K562 (cell line): ENCODE data around the gene RPS10. TPM values are rescaled to one million over a fixed set of nuclear protein-coding genes. Genes with fewer than 3 reads are reported as not detected.
A peak's percentile ranks its signal among the peaks of the same experiment; 100 is the strongest.

Experiments
- ADNP ChIP-seq: fragments of 200-800 bp; sonication (Bioruptor generic); IDR thresholded peaks from 2 replicates; pipeline ENCODE4 v1.6.1; 2016; ENCODE audit warnings: missing genetic modification characterization, missing compliant biosample characterization
- ARID2 ChIP-seq: fragments of 450-650 bp; IDR thresholded peaks from 2 replicates; pipeline ENCODE4 v1.6.1; 2017; ENCODE audit warnings: antibody characterized with exemption, mild to moderate bottlenecking
- CTCF ChIP-seq, 3 experiments: IDR thresholded peaks in 2 of 3; conservative IDR thresholded peaks in 1 of 3; 2 replicates each; pipeline ENCODE4 v1.5.1; 2011 to 2012; ENCODE audit warnings: low read length in 3 of 3, mild to moderate bottlenecking in 3 of 3, control low read depth in 2 of 3, improper control_type of control experiment in 1 of 3, inconsistent platforms in 1 of 3, low read depth in 1 of 3, mixed read lengths in 1 of 3, moderate library complexity in 1 of 3; ENCODE audit not compliant: insufficient read depth in 2 of 3
- ERF ChIP-seq: fragments of 450-650 bp; formaldehyde crosslinking; IDR thresholded peaks from 2 replicates; pipeline ENCODE4 v1.4.0; 2020; ENCODE audit warnings: mild to moderate bottlenecking, mixed read lengths
- FOXJ2 ChIP-seq: fragments of 200-800 bp; sonication (Bioruptor generic); IDR thresholded peaks from 2 replicates; pipeline ENCODE4 v1.6.1; 2016; ENCODE audit warnings: missing genetic modification characterization, missing compliant biosample characterization
- HDAC1 ChIP-seq, 2 experiments: fragments of 450-650 bp; IDR thresholded peaks; 2 replicates each; pipeline ENCODE4 v1.6.1; 2016 to 2017; ENCODE audit warnings: inconsistent platforms in 1 of 2, mild to moderate bottlenecking in 1 of 2, moderate library complexity in 1 of 2
- KDM1A ChIP-seq, 2 experiments: fragments of 450-650 bp; IDR thresholded peaks; 2 replicates each; pipeline ENCODE4 v1.6.1; 2016; ENCODE audit warnings: mild to moderate bottlenecking in 2 of 2
- KLF16 ChIP-seq: IDR thresholded peaks from 2 replicates; pipeline ENCODE4 v1.6.1; 2016; ENCODE audit warnings: antibody characterized with exemption
- MAFG ChIP-seq: fragments of 450-650 bp; conservative IDR thresholded peaks from 2 replicates; pipeline ENCODE4 v1.6.1; 2016; ENCODE audit warnings: missing genetic modification characterization, missing compliant biosample characterization
- MTA3 ChIP-seq: fragments of 450-650 bp; formaldehyde crosslinking; IDR thresholded peaks from 2 replicates; pipeline ENCODE4 v1.6.1; 2017; ENCODE audit warnings: mild to moderate bottlenecking, borderline replicate concordance
- NBN ChIP-seq: fragments of 450-650 bp; IDR thresholded peaks from 2 replicates; pipeline ENCODE4 v1.6.1; 2016; ENCODE audit warnings: low read depth, mild to moderate bottlenecking
- POLR3G ChIP-seq: IDR thresholded peaks from 2 replicates; pipeline ENCODE4 v1.6.1; 2011; ENCODE audit not compliant: insufficient read length, insufficient replicate concordance; ENCODE audit errors: extremely low read depth
- PPARD ChIP-seq: fragments of 250-450 bp; sonication (Bioruptor Pico); IDR thresholded peaks from 2 replicates; pipeline ENCODE4 v1.8.0; 2022; ENCODE audit warnings: inconsistent platforms, mild to moderate bottlenecking, moderate library complexity
- RBM25 ChIP-seq: fragments of 200-400 bp; formaldehyde crosslinking; IDR thresholded peaks from 2 replicates; pipeline ENCODE4 v1.6.1; 2018; ENCODE audit warnings: low read length, low read depth, moderate library complexity; ENCODE audit not compliant: severe bottlenecking
- REST ChIP-seq, 2 experiments: fragments of 450-650 bp; formaldehyde crosslinking in 1 of 2; IDR thresholded peaks; 2 replicates each; pipeline versions ENCODE4 v1.4.0 to v1.6.1; 2014 to 2020; ENCODE audit warnings: mild to moderate bottlenecking in 2 of 2, borderline replicate concordance in 1 of 2, low read depth in 1 of 2
- SRF ChIP-seq, 2 experiments: fragments of 250-450, 450-650 bp in 1 of 2; sonication (Bioruptor Pico) in 1 of 2; sonication (generic) in 1 of 2; formaldehyde crosslinking; IDR thresholded peaks; 2 replicates each; pipeline versions ENCODE4 v1.5.0 to v1.5.1; 2020 to 2022; ENCODE audit warnings: mild to moderate bottlenecking in 1 of 2, missing genetic modification reagents in 1 of 2
- STAG1 ChIP-seq: sonication (generic); formaldehyde crosslinking; IDR thresholded peaks from 2 replicates; pipeline ENCODE4 v1.5.0; 2020; ENCODE audit warnings: missing genetic modification reagents, borderline replicate concordance
- TRIM28 ChIP-seq: fragments of 450-650 bp; IDR thresholded peaks from 2 replicates; pipeline ENCODE4 v1.6.1; 2017
- polyA plus RNA-seq, 8 experiments: library from polyadenylated mRNA; depleted of rRNA in 4 of 8; stranded (reverse) in 5 of 8; unstranded in 3 of 8; fragments of >200 nt; fragmentation: Nextera tagmentation in 2 of 8; fragmentation: Illumina TruSeq in 1 of 8; extraction: Ambion mirVana in 2 of 8; extraction: Trizol in 1 of 8; gene quantifications; 2 replicates each; pipeline versions ENCODE4 v1.2.1 to v1.2.3, GENCODE V29; 2011 to 2014; ENCODE audit warnings: inconsistent platforms in 1 of 8, missing spikeins in 1 of 8
- total RNA-seq, 7 experiments: library from RNA; depleted of rRNA in 6 of 7; stranded (reverse); fragments of >200 nt in 6 of 7; fragmentation: Illumina TruSeq in 2 of 7; extraction: Trizol in 2 of 7; gene quantifications; 2 replicates each; pipeline versions ENCODE4 v1.2.1 to v1.2.3, GENCODE V29; 2011 to 2021; ENCODE audit warnings: low replicate concordance in 1 of 7

Gene RPS10
- total and polyA plus RNA-seq, 9 of the 15 experiments (the other 6 are each of a cell fraction or from before 2014, with no cell fraction given): 2,680 to 5,251 (median 3,876) TPM

GRCh38 chr6:34459899-34460593, 34.2 kb upstream of the RPS10 start (continued):
- TF ChIP-seq RBM25: peak; percentile 62
- TF ChIP-seq ARID2: peak; percentile 86
- no peak for TF ChIP-seq POLR3G
- TF ChIP-seq REST (IDR thresholded peaks at IDR 0.05; ENCODE audit: borderline replicate concordance): peak; percentile 91
- no peak for TF ChIP-seq REST (CRISPR knock-in tag; IDR thresholded peaks at IDR 0.05; ENCODE audit: low read depth)
- TF ChIP-seq FOXJ2 (tag): no peak
- TF ChIP-seq CTCF (IDR thresholded peaks at IDR 0.05 in 2 of 3, conservative IDR thresholded peaks at IDR 0.05 in 1 of 3; ENCODE audit: insufficient read depth in 2 of 3, low read depth in 1 of 3, low read length in 3 of 3): peak; percentile 85 to 94 (median 85)
- TF ChIP-seq STAG1 (CRISPR knock-in tag): peak; percentile 70; the same call in 1 of the 2 replicates
- TF ChIP-seq MAFG (tag): no peak
- 0 out of 2 replicates have a peak, but pooled peaks have one; percentile 29 for TF ChIP-seq ADNP (tag)
- TF ChIP-seq MTA3: 0 out of 2 replicates have a peak, but pooled peaks have one; percentile 51
- no peak for TF ChIP-seq SRF (CRISPR knock-in tag; IDR thresholded peaks at IDR 0.05)
- TF ChIP-seq TRIM28: peak; percentile 38; the same call in 1 of the 2 replicates
- TF ChIP-seq HDAC1 (IDR thresholded peaks at IDR 0.05): no peak
- TF ChIP-seq PPARD (CRISPR knock-in tag): no peak
- no peak for TF ChIP-seq ERF
- TF ChIP-seq NBN: 0 out of 2 replicates have a peak, but pooled peaks have one; percentile 35
- peak; percentile 19; the same call in 1 of the 2 replicates for TF ChIP-seq KLF16
- TF ChIP-seq KDM1A (IDR thresholded peaks at IDR 0.05): peak; percentile 29 to 46; a peak in 2 of 4 replicates
